BE2C (cell line): ENCODE measurements around the gene FOSL2.

Source experiments
- DNase-seq: peaks from one replicate; pipeline ENCODE4 v3.0.0-alpha.2; 2020
- H3K27me3 ChIP-seq: fragments of 250-450 bp; sonication (Bioruptor Pico); 2 replicates; pipeline ENCODE4 v1.5.1; 2020; ENCODE audit warnings: mild to moderate bottlenecking
- H3K36me3 ChIP-seq: fragments of 250-450 bp; sonication (Bioruptor Pico); 2 replicates; pipeline ENCODE4 v1.5.1; 2020; ENCODE audit warnings: mild to moderate bottlenecking
- H3K4me1 ChIP-seq: fragments of 250-450 bp; sonication (Bioruptor Pico); 2 replicates; pipeline ENCODE4 v1.5.1; 2020
- H3K4me3 ChIP-seq: 2 replicates; pipeline ENCODE4 v1.5.1; 2011; ENCODE audit warnings: low read depth, low read length
- H3K9me3 ChIP-seq: fragments of 250-450 bp; sonication (Bioruptor Pico); 2 replicates; pipeline ENCODE4 v1.5.1; 2020
- CTCF ChIP-seq: IDR thresholded peaks from 2 replicates; pipeline ENCODE4 v1.5.1; 2012; ENCODE audit warnings: mild to moderate bottlenecking, low read depth, low read length

Gene FOSL2

DNA sequence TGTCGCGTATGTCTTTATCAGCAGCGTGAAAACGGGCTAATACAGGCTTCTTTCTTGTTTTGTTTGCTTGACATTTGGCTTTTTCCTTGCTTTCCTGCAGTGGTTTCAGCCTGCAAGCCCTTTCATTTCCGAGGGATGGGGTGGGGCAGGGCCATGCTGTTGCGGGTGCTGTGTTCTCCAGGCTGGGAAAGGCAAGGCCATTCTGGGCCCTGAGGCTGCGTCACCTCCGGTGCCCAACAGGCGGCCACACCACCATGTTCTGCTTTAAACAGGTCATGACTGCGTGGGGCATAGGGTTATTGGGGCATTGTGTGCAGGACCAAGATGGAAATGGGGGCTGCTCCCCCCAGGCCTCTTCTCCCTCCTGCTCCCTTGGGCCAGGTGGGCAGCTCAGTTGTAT is 64.6 kb downstream of the FOSL2 start:
- no peak for DNase-seq
- no peaks in the 10 kb centered on the region for H3K27me3 ChIP-seq
- no peaks in the 10 kb centered on the region for H3K36me3 ChIP-seq
- H3K4me3 ChIP-seq = no peak overlapping the region
- H3K9me3 ChIP-seq = no peaks in the 10 kb centered on the region
- no peak for TF ChIP-seq CTCF
- no peaks in the 10 kb centered on the region for H3K4me1 ChIP-seq

- Histone ChIP-seq H3K4me1 (no peaks in the 10 kb centered on the region), H3K4me3 (no peak overlapping the region), H3K36me3 (no peaks in the 10 kb centered on the region), H3K9me3 (no peaks in the 10 kb centered on the region), H3K27me3 (no peaks in the 10 kb centered on the region)
- no peak for DNase-seq
- TF ChIP-seq CTCF = no peak
Observed at GRCh38 chr2:28461056-28461455, 68.4 kb downstream of the FOSL2 start.

- Histone ChIP-seq H3K4me3 (no peak overlapping the region), H3K4me1 (no peaks in the 10 kb centered on the region)
Observed at GRCh38 chr2:28462122-28462521, 69.5 kb downstream of the FOSL2 start.

GRCh38 chr2:28463211-28463816 is 70.7 kb downstream of the FOSL2 start:
- Histone ChIP-seq H3K36me3 (no peaks in the 10 kb centered on the region), H3K4me1 (no peaks in the 10 kb centered on the region), H3K27me3 (no peaks in the 10 kb centered on the region), H3K9me3 (no peaks in the 10 kb centered on the region), H3K4me3 (no peak overlapping the region)
- no peak for TF ChIP-seq CTCF
- no peak for DNase-seq

More at GRCh38 chr2:28462122-28462521, 69.5 kb downstream of the FOSL2 start:
- no peak for DNase-seq
- H3K9me3 ChIP-seq = no peaks in the 10 kb centered on the region
- H3K27me3 ChIP-seq = no peaks in the 10 kb centered on the region
- H3K36me3 ChIP-seq = no peaks in the 10 kb centered on the region
- TF ChIP-seq CTCF = no peak

- DNase-seq = no peak
- Histone ChIP-seq H3K36me3 (no peaks in the 10 kb centered on the region), H3K4me1 (no peaks in the 10 kb centered on the region), H3K9me3 (no peaks in the 10 kb centered on the region), H3K27me3 (no peaks in the 10 kb centered on the region), H3K4me3 (no peak overlapping the region)
- no peak for TF ChIP-seq CTCF
Observed at GRCh38 chr2:28463893-28464292, 71.2 kb downstream of the FOSL2 start.

DNA sequence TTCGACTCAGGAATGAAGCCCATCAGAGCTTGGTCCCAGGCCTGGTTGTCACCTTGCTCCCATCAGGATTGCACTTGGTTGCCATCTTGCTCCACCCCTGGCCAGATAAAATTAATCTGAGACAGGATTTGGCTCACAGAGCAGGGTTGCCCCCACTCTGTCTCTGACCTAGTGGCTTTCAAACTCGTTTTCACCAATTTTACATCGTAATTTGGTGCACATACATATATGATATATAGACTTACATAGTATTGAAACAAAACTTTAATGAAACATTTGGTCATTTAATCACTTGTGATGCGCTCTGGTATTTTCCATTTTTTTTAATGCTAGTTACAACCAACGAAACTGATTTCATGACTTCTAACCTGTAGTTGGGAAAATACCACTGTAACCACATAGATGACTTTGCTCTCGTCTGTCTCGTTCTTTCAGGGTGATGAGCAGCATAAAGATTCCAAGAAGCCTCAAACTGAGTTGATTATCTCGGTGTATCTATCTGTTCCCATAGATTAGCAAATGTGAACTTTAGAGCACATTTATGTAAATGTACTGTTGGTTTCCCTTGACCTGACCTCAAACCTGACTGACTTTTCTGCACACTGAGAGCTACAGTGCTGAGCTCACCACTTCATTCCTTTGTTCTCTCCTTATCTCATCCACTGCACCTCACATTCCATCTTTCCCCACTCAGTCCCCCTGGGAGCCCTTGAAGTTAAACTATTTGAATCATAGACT is 72.7 kb downstream of the FOSL2 start:
- H3K27me3 ChIP-seq = no peaks in the 10 kb centered on the region
- DNase-seq = no peak
- no peak for TF ChIP-seq CTCF
- H3K36me3 ChIP-seq = no peaks in the 10 kb centered on the region
- H3K4me1 ChIP-seq = no peaks in the 10 kb centered on the region
- no peaks in the 10 kb centered on the region for H3K9me3 ChIP-seq
- H3K4me3 ChIP-seq = no peak overlapping the region
